Pulmonary artery endothelial cell (primary cell): Measurements from ENCODE around the gene LDB3. TPM values are rescaled to one million over a fixed set of nuclear protein-coding genes. Genes with fewer than 3 reads are reported as not detected.

Source experiments
- DNase-seq: peaks from one replicate; pipeline ENCODE4 v3.0.0-alpha.2; 2011; ENCODE audit warnings: low read depth, low spot score
- total RNA-seq: library from RNA; depleted of rRNA; stranded (reverse); fragments of >200 nt; gene quantifications from 2 replicates; pipeline ENCODE4 v1.2.3, GENCODE V29; 2014

The LDB3 gene
- total RNA-seq, 1 donor from 2014 or later = not detected

DNA sequence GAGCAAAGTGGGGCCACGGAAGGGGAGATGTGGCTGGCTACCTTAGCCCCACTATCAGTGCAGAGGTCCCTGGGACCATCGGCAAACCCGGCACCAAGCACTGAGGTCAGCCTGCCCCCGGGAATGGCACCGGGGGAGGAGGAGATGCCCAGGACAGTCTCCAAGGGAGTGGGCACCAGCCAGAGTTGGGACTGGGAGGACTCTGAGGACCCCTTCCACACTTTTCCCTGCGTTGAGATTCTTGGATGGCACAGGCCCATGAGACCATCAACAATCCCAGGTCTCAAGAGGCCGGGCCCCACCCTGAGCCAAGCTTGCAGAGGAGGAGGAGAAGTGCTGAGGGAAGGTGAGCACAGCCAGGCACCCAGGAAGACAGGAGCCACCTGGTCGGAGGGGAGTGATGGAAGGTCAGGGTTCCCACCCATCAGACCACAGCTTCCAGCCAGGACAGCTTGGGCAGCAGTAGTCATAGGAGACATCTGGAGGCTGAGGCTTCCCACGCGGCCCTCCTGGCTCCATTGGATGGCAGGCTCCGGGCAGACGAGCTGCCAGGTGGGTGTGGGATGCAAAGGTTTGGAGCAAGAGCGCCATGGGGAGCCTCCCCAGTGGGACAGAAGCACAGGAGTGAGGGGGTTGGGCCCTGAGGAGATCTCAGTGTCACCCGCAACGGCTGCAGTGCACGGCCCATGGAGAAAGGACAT lies 16.5 kb upstream of the LDB3 start:
- DNase-seq = no peak

DNA sequence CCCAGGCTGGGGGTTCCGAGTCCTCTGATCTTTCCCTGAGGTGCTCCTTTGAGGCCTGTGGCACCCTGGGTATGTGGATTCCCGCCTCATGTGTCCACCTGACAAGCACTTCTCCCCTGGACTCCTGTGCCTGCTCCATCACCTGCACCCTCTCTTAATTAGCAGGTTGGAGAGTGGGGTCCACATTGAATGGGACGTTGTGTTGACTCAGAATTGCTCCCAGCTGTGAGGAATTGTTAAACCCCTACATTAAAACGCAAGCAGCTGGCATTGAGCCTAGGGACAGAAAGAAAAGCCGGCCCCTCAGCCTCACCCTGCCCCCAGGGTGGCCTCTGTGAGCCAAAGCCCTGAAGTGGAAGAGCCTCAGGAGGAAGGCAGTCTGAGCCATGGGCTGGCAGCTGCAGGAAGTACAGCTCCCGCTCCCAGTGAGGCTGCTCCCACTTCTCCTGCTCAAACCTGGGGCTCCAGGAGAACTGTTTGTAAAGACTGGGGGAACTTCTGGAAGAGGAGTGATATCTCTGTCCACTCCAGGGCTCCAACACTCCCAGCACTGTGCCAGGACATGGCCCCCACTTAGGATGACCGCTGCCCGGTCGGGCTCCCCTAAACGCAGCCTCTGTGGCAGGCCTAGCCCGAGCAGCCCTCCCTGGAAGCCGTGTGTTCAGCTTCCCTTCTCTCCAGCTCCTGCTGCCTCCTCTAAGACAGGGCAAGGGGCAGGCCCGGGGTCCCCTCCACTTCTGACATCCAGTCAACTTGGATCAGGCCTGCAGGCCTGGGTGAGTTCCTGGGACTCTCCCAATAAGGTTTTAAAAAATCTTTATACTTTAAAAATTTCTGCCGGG lies 15.7 kb upstream of the LDB3 start:
- no peak for DNase-seq

DNA sequence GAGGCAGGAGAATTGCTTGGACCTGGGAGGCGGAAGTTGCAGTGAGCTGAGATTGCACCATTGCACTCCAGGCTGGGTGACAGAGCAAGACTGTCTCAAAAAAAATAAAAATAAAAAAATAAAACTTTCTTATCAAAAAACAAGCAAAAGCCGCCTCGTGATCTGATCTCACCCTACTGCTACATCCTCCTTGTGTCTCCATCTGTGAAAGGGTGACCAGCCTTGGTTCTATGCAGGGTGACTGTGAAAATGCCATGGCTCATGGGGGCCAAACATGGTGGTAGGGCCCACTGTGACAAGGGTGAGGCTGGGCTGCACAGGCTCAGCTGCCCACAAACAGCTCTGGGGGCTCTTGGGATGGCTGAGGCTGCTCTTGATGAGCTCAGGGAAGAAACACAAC lies 14.9 kb upstream of the LDB3 start:
- DNase-seq = no peak

DNA sequence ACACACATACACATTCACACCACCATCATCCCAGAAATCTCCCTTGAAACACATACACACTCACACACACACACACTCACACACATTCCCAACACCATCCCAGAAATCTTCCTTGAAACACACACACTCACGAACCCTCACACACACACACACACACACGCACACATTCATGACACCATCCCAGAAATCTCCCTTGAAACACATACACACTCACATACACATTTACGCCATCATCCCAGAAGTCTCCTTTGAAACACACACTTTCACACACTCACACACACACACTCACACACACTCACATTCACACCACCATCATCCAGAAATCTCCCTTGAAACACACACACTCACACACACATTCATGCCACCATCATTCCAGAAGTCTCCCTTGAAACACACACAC lies 14.3 kb upstream of the LDB3 start:
- no peak for DNase-seq

DNA sequence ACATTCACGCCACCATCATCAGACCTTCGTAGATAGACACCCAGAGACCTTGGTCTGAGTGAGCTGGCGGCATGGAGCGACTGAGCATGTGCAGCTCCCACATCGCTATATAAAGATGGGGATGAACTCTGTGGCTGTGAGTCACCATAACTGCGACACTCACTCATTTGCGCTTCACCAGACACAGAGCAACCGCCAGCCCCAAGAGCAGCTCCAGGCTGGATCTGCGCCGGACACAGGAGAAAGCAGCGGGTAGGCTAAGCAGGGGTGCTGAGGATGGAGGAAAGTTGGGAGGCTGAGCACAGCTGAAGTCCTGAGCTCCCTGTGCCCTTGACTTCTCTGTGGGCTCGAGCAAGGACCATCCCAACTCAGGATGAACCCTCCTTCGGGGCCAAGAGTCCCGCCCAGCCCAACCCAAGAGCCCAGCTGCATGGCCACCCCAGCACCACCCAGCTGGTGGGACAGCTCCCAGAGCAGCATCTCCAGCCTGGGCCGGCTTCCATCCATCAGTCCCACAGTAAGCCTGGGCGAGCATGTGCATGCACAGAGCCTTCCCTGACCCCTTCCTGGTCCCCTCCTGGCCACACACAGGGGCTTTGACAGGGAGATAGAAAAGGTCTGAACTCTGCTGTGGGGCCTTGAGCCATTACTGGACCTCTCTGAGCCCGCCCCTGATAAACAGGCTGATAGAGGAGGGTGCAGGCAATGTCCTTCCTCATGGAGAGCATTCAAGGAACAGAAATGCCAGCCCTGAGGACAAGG lies 13.7 kb upstream of the LDB3 start, which contains the start of gene OPN4:
Gene OPN4, plus strand, starts transcription at position 137 of the 762 bp plus-strand sequence. Its CDS starts 237 bp downstream, at position 374.
- DNase-seq = no peak

DNA sequence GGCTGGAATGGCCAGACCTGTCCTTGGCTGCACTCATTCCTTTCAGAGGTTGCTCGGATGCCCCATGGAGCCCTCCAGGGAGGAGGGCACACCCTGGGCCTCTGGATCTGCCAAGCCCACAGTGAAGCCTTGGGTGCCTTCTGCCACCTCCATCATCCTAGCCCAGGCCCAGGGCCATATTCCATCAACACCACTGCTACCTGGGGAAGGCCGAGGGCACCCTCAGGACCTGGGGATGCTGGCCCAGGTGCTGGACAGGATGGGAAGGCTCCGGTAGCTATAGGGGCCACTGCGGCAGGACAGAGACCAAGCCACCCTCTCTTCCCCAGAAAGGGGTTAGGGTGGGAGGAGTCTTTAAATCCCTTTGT lies 13.2 kb upstream of the LDB3 start:
- no peak for DNase-seq

DNA sequence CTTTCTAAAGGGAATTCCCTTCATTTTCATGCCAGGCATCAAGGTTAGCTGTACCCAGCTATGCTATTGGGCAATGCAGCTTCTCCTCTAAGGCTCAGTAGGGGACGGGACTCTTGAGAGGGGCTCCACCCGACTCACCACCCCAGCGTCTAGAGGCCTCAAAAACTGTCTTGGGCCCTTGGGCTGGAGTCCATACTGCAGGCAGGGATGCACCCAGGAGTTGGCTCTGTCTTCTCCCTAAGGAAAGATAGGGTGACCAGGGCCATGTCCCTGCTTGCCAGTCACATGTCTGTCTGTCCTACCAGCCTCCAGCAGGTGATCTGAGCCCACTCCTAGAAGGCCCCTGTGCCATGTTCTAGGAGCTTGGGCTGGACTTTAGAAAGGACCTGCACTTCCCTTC lies 12.7 kb upstream of the LDB3 start:
- DNase-seq = no peak

DNA sequence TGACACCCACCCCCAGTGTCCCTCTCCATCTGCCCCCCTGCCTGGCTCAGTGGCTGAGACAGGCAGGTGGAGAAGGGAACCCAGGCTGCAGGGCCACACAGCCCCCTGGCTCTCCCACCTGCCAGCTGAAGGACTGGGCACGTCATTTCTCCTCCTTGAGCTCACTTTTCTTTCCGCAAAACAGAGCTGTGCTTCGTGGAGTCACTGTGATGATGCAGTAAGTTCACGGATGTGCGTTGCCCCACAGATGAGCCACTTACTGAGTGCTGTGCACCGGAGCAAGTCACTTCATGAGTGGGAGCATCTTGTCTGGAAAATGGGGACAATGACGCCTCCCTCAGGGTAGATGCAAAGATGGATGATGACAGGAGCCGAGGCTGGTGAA lies 11.3 kb upstream of the LDB3 start:
- DNase-seq = no peak

DNA sequence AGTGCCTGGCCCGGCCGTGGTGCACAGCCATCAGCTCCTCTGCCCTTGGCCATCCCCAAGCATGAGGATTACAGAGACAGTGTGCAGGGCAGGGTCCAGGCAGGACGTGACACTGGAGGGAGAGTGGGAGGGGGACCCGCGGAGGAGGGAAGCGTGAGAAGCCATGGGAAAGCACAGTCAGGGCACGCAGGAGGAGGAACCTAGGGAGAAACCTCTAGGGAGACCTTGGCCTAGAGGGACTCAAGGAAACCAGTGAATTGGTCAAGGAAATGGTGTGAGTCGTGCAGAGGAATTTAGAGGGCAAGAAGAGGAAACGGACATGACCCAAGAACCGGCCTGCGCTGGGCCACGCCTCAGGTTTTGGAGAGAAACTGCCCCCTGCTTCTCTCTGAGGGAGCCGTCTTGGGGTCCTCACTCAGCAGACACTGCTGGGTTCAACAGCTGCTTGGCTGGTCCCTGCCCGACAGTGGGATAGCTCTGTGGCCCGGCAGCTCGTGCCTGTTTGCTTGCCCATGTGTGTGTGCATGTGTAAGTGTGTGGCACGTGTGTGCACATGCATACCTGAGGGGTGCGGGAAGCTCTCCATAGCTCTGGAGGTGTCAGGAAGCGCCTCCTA lies 10.8 kb upstream of the LDB3 start:
- DNase-seq = no peak

DNA sequence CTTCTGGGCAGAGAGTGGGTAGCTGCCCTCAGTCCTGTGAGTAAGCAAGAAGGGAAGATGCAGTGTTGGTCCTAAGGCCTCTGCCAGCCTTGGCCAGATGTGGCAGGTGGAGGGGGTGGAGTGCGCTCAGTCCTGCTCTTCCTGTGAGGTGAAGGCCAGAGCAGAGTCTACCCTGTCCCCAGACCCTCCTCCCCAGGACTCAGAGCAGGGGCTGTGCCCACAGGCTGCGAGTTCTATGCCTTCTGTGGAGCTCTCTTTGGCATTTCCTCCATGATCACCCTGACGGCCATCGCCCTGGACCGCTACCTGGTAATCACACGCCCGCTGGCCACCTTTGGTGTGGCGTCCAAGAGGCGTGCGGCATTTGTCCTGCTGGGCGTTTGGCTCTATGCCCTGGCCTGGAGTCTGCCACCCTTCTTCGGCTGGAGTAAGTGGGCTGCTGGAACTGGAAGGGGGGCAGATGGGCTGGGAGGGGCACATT lies 10.0 kb upstream of the LDB3 start:
- DNase-seq = no peak

DNA sequence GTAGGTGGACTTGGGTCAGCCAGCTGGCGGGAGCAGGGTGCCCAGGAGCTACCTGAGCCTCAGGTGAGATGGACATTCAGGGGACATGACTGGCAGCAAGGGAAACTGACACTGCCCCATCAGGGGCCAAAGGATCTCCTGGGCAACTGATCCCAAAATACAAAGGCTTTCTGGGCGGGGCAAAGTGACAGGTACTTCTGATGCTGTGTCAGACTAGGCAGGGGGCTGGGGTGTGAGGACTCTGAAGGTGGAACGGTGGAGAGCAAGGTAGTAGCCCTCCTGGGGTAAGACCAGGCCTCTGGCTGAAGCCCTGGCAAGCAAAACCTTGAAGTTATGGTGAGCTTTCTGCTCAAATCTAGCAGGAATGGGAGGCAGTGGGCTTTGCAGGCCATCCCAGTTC lies 9.6 kb upstream of the LDB3 start:
- no peak for DNase-seq

DNA sequence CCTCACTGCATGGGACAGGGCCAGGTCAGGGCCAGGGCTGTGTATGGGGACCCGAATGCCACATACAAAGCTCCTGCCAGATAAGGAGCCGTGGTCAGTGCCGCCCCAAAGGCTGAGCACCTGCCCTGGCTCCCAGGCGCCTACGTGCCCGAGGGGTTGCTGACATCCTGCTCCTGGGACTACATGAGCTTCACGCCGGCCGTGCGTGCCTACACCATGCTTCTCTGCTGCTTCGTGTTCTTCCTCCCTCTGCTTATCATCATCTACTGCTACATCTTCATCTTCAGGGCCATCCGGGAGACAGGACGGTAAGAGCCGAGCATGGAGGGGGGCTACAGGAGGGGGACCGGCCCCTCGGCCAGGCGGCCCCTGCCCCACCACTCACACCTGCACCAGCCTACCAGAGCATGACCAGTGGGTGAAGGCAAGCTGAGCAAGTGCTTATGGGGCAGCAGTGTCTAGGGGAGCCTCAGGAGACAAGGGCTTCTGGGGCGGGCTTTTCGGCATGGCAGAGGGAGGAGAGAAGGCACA lies 9.1 kb upstream of the LDB3 start:
- no peak for DNase-seq

DNA sequence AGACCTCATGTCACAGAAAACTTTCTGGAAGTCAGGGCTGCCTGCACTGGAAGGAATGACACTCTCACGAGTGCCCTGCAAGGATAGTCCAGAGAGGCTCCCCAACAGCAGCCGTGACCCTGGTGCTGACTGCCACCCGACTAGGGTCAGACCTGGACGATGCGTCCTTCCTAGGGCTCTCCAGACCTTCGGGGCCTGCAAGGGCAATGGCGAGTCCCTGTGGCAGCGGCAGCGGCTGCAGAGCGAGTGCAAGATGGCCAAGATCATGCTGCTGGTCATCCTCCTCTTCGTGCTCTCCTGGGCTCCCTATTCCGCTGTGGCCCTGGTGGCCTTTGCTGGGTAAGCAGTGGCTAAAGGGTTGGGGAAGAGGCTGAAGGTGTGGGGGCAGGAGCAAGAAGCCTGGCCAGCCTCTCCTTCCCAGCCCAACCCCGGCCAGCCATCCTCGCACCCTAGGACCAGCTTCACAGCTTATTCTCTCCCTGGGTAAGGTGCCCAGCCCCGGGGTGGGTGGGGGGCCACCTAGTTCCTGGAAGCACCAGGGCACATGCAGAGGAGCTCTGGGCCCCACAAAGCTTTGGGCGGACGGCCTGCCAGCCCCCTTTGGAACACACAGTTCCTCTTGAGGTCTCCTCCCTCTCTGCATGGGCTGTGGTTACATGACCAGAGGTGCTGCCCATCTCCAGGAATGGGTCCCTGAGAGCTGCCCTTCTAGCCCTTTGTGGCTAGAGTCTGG lies 8.4 kb upstream of the LDB3 start:
- DNase-seq = no peak

DNA sequence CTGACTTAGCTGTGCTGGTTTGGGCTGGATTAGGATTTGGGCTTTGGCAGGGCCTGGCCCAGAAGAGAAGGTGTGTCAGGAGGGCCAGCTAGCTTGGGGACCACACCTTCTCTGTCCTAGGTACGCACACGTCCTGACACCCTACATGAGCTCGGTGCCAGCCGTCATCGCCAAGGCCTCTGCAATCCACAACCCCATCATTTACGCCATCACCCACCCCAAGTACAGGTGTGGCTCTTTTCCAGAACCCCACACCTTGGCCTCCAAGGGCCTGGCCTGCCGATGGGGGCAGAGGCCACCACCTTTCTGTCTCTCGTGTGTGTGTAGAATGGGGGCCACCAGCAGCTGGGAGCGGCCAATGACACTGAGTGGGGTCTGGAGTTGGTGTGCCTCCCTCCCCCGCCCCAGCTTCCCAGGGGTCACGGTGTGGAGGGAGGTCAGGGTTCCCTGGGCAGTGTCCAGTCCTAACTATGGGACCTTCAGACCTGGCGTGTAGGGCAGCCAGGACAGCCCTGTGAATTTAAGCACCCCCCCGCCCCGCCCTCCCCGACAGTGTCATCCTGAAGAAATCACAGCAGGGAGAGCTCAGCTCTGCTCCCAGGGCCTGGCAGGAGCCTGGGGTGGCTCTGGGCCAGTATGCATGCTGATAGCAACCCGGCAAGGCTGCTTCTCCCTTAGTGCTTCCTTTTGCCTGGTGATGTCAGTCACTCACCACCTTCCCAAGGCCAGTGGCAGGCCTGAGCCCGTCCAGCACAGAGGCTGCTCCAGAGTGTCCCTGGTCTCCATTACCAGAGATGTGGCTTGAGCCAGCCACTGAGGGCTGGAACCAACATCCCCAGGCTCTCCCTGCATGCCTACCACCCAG lies 6.9 kb upstream of the LDB3 start:
- no peak for DNase-seq

DNA sequence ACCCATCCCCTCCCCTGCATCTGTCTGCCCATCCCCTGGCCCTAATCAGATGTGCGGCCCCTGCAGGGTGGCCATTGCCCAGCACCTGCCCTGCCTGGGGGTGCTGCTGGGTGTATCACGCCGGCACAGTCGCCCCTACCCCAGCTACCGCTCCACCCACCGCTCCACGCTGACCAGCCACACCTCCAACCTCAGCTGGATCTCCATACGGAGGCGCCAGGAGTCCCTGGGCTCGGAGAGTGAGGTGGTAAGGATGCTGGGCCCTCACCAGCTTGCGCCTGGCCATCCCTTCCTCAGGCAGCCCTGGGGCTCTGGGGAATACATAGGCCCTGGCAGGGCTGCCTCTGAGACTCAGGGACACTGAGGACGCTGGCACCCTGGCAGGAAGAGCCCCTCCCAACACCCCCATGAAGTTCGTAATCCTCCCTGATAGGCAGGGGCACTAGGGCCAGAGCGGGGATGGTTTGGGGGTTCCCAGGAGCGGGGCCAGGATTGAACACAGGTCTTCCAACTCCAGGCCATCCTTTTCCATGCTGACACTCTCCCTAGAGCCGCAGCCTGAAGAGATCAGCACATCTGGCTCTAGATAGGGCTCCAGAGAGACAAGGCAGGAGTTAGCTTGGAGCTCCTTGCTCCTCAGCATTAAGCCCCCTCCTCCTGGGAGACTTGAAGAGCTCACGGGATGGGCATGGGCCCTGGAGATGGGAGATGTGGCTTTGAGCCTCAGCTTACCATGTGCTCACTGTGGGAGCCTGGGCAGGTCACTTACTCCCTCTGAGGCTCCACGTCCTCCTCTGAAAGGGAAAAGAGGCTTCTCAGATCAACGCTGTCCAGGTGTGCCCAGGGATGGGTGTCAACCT lies 5.9 kb upstream of the LDB3 start:
- no peak for DNase-seq

DNA sequence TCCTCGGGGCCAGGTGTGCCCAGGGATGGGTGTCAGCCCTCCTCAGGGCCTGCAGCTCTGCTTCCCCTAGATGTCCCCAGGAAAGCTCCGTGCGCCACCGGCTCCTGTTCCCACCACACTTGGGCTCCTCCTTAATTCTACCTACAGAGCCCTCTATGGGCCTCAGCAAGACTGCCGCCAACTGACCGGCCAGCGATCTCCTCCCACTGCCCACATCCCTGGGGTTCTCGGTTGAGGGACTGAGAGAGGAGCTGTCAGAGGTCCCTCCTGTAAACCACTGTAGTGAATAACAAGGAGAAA lies 5.3 kb upstream of the LDB3 start:
- DNase-seq = no peak

DNA sequence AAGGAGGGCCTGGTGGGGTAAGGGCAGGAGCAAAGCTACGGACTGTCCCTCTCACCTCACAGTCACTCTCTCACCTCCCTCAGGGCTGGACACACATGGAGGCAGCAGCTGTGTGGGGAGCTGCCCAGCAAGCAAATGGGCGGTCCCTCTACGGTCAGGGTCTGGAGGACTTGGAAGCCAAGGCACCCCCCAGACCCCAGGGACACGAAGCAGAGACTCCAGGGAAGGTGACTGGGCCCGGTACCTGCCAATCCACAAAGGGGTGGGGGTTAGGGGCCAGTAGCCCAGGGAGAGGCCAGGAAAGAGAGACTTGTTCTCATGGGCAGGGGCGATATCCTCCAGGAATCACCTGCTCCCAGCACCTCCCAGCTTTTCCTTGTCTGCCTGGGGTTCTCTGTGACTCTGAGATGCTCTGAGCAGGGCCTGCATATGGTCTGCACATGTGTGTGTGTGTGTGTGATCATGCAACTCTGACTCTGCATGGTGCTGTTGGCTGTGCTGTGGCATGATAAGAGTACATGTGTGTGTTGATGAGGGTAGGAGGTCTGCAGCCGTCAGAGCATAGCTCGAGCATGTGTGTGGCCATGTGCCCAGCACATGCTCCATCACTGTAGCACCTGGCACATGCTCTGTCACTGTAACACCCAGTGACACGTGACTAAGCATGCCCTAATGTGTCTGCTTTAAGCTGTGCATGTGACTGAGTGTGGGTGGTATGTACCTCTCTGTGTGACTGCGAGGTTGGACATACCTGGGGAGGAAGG lies 4.6 kb upstream of the LDB3 start:
- DNase-seq = no peak
